ENCODE results near the gene LIPE.

DNA sequence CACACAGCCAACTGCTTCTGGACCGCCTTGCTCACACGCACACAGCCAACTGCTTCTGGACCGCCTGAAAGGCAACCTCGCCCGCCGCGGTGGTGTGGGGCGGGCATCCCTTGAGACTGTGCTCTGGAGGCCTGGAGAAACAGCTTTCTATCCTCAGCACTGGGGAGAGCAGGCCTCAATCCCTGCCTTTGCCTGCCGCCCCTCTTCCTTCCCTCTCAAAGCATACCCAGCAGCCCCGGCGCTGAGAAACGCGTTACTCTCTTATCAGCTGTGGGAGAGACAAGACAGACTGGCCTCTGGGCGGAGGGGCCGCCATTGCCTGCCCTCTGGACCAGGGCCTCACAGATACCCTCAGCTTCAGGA, 2.9 kb downstream of the LIPE start:
- TF ChIP-seq CTCF (IDR thresholded peaks at IDR 0.05), result no peak
- TF ChIP-seq POLR2A (IDR thresholded peaks at IDR 0.05), result no peak
- no peak for TF ChIP-seq EP300 (IDR thresholded peaks at IDR 0.05)
